HepG2 (cell line): ENCODE measurements around the gene YIPF4. TPM values are rescaled to one million over a fixed set of nuclear protein-coding genes. Genes with fewer than 3 reads are reported as not detected.
A peak's percentile ranks its signal among the peaks of the same experiment; 100 is the strongest.

Experiments used
- ARHGAP35 ChIP-seq: sonication (generic); formaldehyde crosslinking; IDR thresholded peaks from 2 replicates; pipeline ENCODE4 v1.9.0; 2022; ENCODE audit warnings: mild to moderate bottlenecking, inconsistent platforms, moderate library complexity, missing genetic modification reagents, borderline replicate concordance
- ATF1 ChIP-seq: IDR thresholded peaks from 2 replicates; pipeline ENCODE4 v1.6.1; 2016; ENCODE audit warnings: mild to moderate bottlenecking, control low read depth
- CREB1 ChIP-seq, 2 experiments: fragments of 450-650 bp in 1 of 2; IDR thresholded peaks; 2 replicates each; pipeline ENCODE4 v1.6.1; 2016 to 2017; ENCODE audit warnings: control low read depth in 1 of 2, mild to moderate bottlenecking in 1 of 2, missing compliant biosample characterization in 1 of 2, missing genetic modification characterization in 1 of 2
- GATAD1 ChIP-seq: IDR thresholded peaks from 2 replicates; pipeline ENCODE4 v1.6.1; 2016; ENCODE audit warnings: missing genetic modification reagents, missing compliant biosample characterization
- HES4 ChIP-seq: sonication (generic); formaldehyde crosslinking; IDR thresholded peaks from 2 replicates; pipeline ENCODE4 v1.9.0; 2021; ENCODE audit warnings: mild to moderate bottlenecking, missing genetic modification reagents, borderline replicate concordance
- KAT2B ChIP-seq: fragments of 150-350 bp; IDR thresholded peaks from 2 replicates; pipeline ENCODE4 v1.6.1; 2014; ENCODE audit warnings: low read depth, low read length, borderline replicate concordance
- KAT8 ChIP-seq: IDR thresholded peaks from 2 replicates; pipeline ENCODE4 v1.6.1; 2016; ENCODE audit warnings: missing genetic modification reagents, missing compliant biosample characterization
- MEIS1 ChIP-seq: sonication (generic); formaldehyde crosslinking; IDR thresholded peaks from 2 replicates; pipeline ENCODE4 v1.9.0; 2021; ENCODE audit warnings: mild to moderate bottlenecking, missing genetic modification reagents, moderate library complexity, borderline replicate concordance
- NFKBIZ ChIP-seq: IDR thresholded peaks from 2 replicates; pipeline ENCODE4 v1.6.1; 2018; ENCODE audit warnings: missing genetic modification reagents, missing compliant biosample characterization
- SETDB1 ChIP-seq: sonication (generic); formaldehyde crosslinking; IDR thresholded peaks from 2 replicates; pipeline ENCODE4 v1.5.1; 2020; ENCODE audit warnings: missing genetic modification reagents, mild to moderate bottlenecking, borderline replicate concordance
- TAF1 ChIP-seq: sonication (generic); formaldehyde crosslinking; IDR thresholded peaks from 2 replicates; pipeline ENCODE4 v1.4.0; 2020; ENCODE audit warnings: missing genetic modification reagents
- TCF7 ChIP-seq: sonication (generic); IDR thresholded peaks from 2 replicates; pipeline ENCODE4 v1.6.1; 2016; ENCODE audit warnings: antibody characterized with exemption, low read depth
- ZFP90 ChIP-seq: sonication (generic); formaldehyde crosslinking; IDR thresholded peaks from 2 replicates; pipeline ENCODE4 v1.8.0; 2022; ENCODE audit warnings: missing genetic modification reagents, mild to moderate bottlenecking, inconsistent platforms, borderline replicate concordance
- ZNF441 ChIP-seq: sonication (generic); formaldehyde crosslinking; IDR thresholded peaks from 2 replicates; pipeline ENCODE4 v1.7.0; 2021; ENCODE audit warnings: missing genetic modification reagents, borderline replicate concordance
- ZNF557 ChIP-seq: sonication (generic); formaldehyde crosslinking; IDR thresholded peaks from 2 replicates; pipeline ENCODE4 v1.4.0; 2020; ENCODE audit warnings: missing genetic modification reagents
- ZNF572 ChIP-seq: sonication (generic); formaldehyde crosslinking; IDR thresholded peaks from 2 replicates; pipeline ENCODE4 v1.5.1; 2020; ENCODE audit warnings: mild to moderate bottlenecking, missing genetic modification reagents
- polyA plus RNA-seq, 8 experiments: library from polyadenylated mRNA; depleted of rRNA in 3 of 8; stranded (reverse) in 7 of 8; unstranded in 1 of 8; fragments of >200 nt; fragmentation: Illumina TruSeq in 4 of 8; extraction: Trizol in 4 of 8; gene quantifications; 2 replicates each; pipeline versions ENCODE4 v1.2.1 to v1.2.3, GENCODE V29; 2011 to 2016; ENCODE audit warnings: low read depth in 4 of 8, missing spikeins in 1 of 8, mixed read lengths in 1 of 8; ENCODE audit not compliant: insufficient read depth in 1 of 8
- total RNA-seq, 5 experiments: library from RNA; depleted of rRNA; stranded (reverse); fragments of >200 nt; fragmentation: Illumina TruSeq; extraction: Trizol; gene quantifications; 2 replicates each; pipeline ENCODE4 v1.2.3, GENCODE V29; 2016; ENCODE audit warnings: low read depth in 1 of 5
- TF ChIP-seq, protein P1 (sequence below): IDR thresholded peaks from 2 replicates; pipeline ENCODE4 v1.6.1; 2018; ENCODE audit warnings: missing genetic modification reagents
- TF ChIP-seq, protein P2 (sequence below): sonication (generic); formaldehyde crosslinking; IDR thresholded peaks from 2 replicates; pipeline ENCODE4 v1.4.0; 2020; ENCODE audit warnings: mild to moderate bottlenecking, missing genetic modification reagents
- TF ChIP-seq, protein P3 (sequence below): IDR thresholded peaks from 2 replicates; pipeline ENCODE4 v1.6.1; 2016; ENCODE audit warnings: low read depth
- TF ChIP-seq, protein P4 (sequence below): sonication (generic); formaldehyde crosslinking; IDR thresholded peaks from 2 replicates; pipeline ENCODE4 v1.8.1; 2023; ENCODE audit warnings: mild to moderate bottlenecking, inconsistent platforms, moderate library complexity, missing genetic modification reagents, borderline replicate concordance
- TF ChIP-seq, protein P5 (sequence below): sonication (generic); formaldehyde crosslinking; IDR thresholded peaks from 2 replicates; pipeline ENCODE4 v1.8.1; 2023; ENCODE audit warnings: missing genetic modification reagents, inconsistent platforms, borderline replicate concordance
- TF ChIP-seq, protein P6 (sequence below): sonication (generic); formaldehyde crosslinking; conservative IDR thresholded peaks from 2 replicates; pipeline ENCODE4 v1.8.0; 2022; ENCODE audit warnings: missing genetic modification reagents

YIPF4 gene
- total and polyA plus RNA-seq, 2 of the 13 experiments (the other 11 are each of a cell fraction or from before 2014, with no cell fraction given), result 19.0 to 43.9 TPM

DNA sequence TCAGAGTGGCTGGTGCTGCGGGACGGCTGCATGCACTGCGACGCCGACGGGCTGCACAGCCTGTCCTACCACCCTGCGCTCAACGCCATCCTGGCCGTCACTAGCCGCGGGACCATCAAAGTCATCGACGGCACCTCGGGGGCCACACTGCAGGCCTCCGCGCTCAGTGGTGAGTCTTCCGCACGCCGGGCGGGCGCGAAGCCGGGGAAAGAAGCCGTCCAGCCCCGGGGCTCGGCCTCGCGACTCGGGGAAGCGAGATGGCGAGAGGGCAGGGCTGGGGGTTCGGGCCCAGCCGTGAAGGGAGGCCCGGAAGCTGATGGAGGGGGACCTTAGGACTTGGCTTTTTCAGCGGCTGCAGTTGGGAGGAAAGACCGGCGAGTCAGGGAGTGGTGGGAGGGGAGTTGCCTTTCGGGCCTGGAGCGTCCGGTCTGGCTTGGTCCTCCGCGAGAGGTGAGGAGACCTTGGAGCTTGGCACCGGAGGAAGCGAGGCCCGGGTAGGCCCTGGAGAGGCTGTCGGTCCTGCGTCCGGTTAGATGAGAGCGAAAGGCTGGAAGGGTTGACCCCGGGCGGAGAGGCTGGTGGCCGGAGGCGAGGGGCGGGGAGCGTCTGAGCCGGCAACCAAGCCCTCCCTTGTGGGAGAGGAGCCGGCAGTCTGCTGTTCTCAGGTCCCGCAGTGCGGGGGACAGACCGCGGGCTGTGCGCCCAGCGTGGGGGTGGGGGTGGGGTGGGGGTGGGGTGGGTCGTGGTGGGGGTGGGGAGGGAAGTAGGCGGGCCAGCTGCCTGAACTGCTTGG lies 79.8 kb downstream of the YIPF4 start (continued):
- TF ChIP-seq, protein P1, sequence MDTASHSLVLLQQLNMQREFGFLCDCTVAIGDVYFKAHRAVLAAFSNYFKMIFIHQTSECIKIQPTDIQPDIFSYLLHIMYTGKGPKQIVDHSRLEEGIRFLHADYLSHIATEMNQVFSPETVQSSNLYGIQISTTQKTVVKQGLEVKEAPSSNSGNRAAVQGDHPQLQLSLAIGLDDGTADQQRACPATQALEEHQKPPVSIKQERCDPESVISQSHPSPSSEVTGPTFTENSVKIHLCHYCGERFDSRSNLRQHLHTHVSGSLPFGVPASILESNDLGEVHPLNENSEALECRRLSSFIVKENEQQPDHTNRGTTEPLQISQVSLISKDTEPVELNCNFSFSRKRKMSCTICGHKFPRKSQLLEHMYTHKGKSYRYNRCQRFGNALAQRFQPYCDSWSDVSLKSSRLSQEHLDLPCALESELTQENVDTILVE (CRISPR knock-in tag), result no peak; the same call in 1 of the 2 replicates
- no peak for TF ChIP-seq KAT8 (CRISPR knock-in tag)
- peak; percentile 21 for TF ChIP-seq TAF1
- TF ChIP-seq, protein P2, sequence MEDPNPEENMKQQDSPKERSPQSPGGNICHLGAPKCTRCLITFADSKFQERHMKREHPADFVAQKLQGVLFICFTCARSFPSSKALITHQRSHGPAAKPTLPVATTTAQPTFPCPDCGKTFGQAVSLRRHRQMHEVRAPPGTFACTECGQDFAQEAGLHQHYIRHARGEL, result 0 out of 2 replicates have a peak, but pooled peaks have one; percentile 16
- TF ChIP-seq NFKBIZ (CRISPR knock-in tag), result no peak
- TF ChIP-seq, protein P3, sequence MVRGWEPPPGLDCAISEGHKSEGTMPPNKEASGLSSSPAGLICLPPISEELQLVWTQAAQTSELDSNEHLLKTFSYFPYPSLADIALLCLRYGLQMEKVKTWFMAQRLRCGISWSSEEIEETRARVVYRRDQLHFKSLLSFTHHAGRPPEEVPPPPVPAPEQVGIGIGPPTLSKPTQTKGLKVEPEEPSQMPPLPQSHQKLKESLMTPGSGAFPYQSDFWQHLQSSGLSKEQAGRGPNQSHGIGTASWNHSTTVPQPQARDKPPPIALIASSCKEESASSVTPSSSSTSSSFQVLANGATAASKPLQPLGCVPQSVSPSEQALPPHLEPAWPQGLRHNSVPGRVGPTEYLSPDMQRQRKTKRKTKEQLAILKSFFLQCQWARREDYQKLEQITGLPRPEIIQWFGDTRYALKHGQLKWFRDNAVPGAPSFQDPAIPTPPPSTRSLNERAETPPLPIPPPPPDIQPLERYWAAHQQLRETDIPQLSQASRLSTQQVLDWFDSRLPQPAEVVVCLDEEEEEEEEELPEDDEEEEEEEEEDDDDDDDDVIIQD (CRISPR knock-in tag), result no peak
- no peak; the same call in 1 of the 2 replicates for TF ChIP-seq GATAD1 (CRISPR knock-in tag)
- TF ChIP-seq SETDB1 (CRISPR knock-in tag), result no peak
- TF ChIP-seq, protein P4, sequence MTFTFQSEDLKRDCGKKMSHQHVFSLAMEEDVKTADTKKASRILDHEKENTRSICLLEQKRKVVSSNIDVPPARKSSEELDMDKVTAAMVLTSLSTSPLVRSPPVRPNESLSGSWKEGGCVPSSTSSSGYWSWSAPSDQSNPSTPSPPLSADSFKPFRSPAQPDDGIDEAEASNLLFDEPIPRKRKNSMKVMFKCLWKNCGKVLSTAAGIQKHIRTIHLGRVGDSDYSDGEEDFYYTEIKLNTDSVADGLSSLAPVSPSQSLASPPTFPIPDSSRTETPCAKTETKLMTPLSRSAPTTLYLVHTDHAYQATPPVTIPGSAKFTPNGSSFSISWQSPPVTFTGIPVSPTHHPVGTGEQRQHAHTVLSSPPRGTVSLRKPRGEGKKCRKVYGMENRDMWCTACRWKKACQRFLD, result no peak
- no peak for TF ChIP-seq ATF1 (CRISPR knock-in tag)
- 0 out of 2 replicates have a peak, but pooled peaks have one; percentile 5 for TF ChIP-seq ZFP90
- TF ChIP-seq, protein P5, sequence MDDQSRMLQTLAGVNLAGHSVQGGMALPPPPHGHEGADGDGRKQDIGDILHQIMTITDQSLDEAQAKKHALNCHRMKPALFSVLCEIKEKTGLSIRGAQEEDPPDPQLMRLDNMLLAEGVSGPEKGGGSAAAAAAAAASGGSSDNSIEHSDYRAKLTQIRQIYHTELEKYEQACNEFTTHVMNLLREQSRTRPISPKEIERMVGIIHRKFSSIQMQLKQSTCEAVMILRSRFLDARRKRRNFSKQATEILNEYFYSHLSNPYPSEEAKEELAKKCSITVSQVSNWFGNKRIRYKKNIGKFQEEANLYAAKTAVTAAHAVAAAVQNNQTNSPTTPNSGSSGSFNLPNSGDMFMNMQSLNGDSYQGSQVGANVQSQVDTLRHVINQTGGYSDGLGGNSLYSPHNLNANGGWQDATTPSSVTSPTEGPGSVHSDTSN (CRISPR knock-in tag), result no peak; the same call in 1 of the 2 replicates
- 0 out of 2 replicates have a peak, but pooled peaks have one; percentile 30 for TF ChIP-seq ZNF557
- no peak; the same call in 1 of the 2 replicates for TF ChIP-seq ZNF441 (CRISPR knock-in tag)
- 0 out of 2 replicates have a peak, but pooled peaks have one; percentile 12 for TF ChIP-seq ZNF572 (CRISPR knock-in tag)
- TF ChIP-seq, protein P6, sequence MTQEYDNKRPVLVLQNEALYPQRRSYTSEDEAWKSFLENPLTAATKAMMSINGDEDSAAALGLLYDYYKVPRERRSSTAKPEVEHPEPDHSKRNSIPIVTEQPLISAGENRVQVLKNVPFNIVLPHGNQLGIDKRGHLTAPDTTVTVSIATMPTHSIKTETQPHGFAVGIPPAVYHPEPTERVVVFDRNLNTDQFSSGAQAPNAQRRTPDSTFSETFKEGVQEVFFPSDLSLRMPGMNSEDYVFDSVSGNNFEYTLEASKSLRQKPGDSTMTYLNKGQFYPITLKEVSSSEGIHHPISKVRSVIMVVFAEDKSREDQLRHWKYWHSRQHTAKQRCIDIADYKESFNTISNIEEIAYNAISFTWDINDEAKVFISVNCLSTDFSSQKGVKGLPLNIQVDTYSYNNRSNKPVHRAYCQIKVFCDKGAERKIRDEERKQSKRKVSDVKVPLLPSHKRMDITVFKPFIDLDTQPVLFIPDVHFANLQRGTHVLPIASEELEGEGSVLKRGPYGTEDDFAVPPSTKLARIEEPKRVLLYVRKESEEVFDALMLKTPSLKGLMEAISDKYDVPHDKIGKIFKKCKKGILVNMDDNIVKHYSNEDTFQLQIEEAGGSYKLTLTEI (CRISPR knock-in tag), result no peak
- no peak for TF ChIP-seq MEIS1 (CRISPR knock-in tag)
- peak; percentile 67; the same call in 1 of the 2 replicates for TF ChIP-seq HES4 (CRISPR knock-in tag)
- TF ChIP-seq ARHGAP35 (CRISPR knock-in tag), result peak; percentile 98
- TF ChIP-seq CREB1 (IDR thresholded peaks at IDR 0.05), result no peak
- no peak for TF ChIP-seq CREB1 (CRISPR knock-in tag; IDR thresholded peaks at IDR 0.05)
- no peak for TF ChIP-seq KAT2B
- TF ChIP-seq TCF7, result 0 out of 2 replicates have a peak, but pooled peaks have one; percentile 3
